Measurements from ENCODE around the gene PRSS8. TPM values are rescaled to one million over a fixed set of nuclear protein-coding genes. Genes with fewer than 3 reads are reported as not detected.

The PRSS8 gene
- total and polyA plus RNA-seq, 3 donors from 2014 or later: 0.74 to 1.5 (median 0.79) TPM

DNA sequence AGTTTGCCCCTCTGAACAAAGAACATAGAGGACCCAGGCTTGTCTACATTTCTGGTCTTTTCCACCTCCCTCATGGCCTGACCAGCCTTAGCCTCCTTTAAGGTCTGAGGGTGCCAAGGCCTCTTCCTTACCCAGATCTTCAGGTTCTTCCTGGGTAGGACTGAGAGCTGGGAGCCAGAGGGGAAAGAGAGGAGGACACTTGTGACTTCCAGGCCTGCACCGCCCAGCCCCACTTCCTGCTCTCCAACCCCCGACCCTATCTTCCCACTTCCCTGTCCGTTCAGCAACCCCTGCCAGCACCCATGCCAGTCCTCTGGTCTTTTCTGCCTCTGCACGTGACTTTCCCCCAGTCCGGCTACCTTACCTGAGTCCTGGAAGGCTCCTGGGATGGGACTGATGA, 13.8 kb upstream of the PRSS8 start:
- DNase-seq: no peak
- Histone ChIP-seq H3K9me3 (no peaks in the 10 kb centered on the region), H3K27ac (no peak overlapping the region), H3K36me3 (ENCODE audit: low read depth, missing control alignments) (no peaks in the 10 kb centered on the region), H3K4me1 (no peaks in the 10 kb centered on the region), H3K4me3 (no peak overlapping the region), H3K27me3 (no peaks in the 10 kb centered on the region)
- 77 to 81% methylated on average over 5 of the region's 5 CpGs for WGBS, 2 donors
- intact Hi-C loops (cut with DNase I; ENCODE audit: low total_unique reads): loop anchor here (10.0 kb wide), 2 partner anchors 65 to 165 kb away; partner anchors contain the start of genes HSD3B7 and PRSS53
- TF ChIP-seq, protein P1, sequence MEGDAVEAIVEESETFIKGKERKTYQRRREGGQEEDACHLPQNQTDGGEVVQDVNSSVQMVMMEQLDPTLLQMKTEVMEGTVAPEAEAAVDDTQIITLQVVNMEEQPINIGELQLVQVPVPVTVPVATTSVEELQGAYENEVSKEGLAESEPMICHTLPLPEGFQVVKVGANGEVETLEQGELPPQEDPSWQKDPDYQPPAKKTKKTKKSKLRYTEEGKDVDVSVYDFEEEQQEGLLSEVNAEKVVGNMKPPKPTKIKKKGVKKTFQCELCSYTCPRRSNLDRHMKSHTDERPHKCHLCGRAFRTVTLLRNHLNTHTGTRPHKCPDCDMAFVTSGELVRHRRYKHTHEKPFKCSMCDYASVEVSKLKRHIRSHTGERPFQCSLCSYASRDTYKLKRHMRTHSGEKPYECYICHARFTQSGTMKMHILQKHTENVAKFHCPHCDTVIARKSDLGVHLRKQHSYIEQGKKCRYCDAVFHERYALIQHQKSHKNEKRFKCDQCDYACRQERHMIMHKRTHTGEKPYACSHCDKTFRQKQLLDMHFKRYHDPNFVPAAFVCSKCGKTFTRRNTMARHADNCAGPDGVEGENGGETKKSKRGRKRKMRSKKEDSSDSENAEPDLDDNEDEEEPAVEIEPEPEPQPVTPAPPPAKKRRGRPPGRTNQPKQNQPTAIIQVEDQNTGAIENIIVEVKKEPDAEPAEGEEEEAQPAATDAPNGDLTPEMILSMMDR (IDR thresholded peaks at IDR 0.05): no peak
- no peak for TF ChIP-seq POLR2A (IDR thresholded peaks at IDR 0.05)

DNA sequence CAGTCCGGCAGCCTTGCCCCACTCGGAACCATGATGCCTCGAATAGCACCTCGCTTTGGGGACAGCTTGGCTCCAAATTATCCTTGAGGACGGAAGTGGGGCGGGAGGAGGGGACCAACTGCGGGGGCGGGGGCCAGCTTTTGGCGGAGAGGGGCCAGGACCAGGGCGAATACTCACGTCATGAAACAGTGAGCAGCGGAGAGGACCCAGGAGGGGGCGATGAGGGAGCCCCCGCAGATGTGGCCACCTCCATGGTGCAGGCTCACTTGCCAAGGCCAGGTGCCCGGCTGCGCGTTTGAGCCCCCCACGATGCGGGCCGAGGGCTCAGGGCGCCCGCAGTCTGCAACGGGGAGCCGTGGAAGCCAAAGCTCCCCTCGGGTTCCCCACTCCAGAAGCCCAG, 13.4 kb upstream of the PRSS8 start:
- H3K9me3 ChIP-seq: no peaks in the 10 kb centered on the region
- H3K27ac ChIP-seq: no peak overlapping the region
- no peak overlapping the region for H3K4me3 ChIP-seq
- intact Hi-C loops (cut with DNase I; ENCODE audit: low total_unique reads): loop anchor here (10.0 kb wide), 2 partner anchors 64 to 164 kb away; partner anchors contain the start of genes HSD3B7 and PRSS53
- no peaks in the 10 kb centered on the region for H3K4me1 ChIP-seq
- H3K36me3 ChIP-seq (ENCODE audit: low read depth, missing control alignments): no peaks in the 10 kb centered on the region
- H3K27me3 ChIP-seq: no peaks in the 10 kb centered on the region
- 28 to 69% methylated on average over 8 to 25 of the region's 25 CpGs for WGBS, 2 donors
- no peak for DNase-seq
- TF ChIP-seq, protein P1 (IDR thresholded peaks at IDR 0.05): no peak
- TF ChIP-seq POLR2A (IDR thresholded peaks at IDR 0.05): no peak

DNA sequence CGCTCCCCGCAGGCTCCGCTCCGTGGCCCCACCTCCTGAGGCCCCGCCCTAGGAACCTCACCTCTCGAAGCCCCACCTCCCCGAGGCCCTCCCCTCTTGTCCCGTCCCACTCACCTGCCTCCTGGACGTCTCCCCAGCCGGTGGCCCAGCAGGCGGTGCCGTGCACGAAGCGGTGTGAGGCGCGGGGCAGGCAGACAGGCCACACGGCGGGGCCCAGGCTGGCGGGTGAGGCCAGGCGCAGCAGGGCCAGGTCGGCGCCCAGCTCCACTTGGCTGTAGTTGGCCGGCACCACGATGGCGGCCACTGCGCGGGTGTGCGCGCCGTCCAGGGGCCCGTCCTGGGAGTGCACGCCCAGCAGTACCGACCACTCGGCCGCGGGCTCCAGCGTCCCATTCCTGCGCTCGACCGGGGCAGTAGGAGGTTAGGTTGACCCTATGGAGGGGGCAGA, 12.8 kb upstream of the PRSS8 start:
- 11 to 33% methylated on average over 14 to 39 of the region's 40 CpGs for WGBS, 2 donors
- Histone ChIP-seq H3K27ac (no peak overlapping the region), H3K4me3 (peak overlapping the region in 1 of 2 donors; percentile 56), H3K4me1 (no peaks in the 10 kb centered on the region), H3K27me3 (no peaks in the 10 kb centered on the region), H3K9me3 (no peaks in the 10 kb centered on the region), H3K36me3 (ENCODE audit: low read depth, missing control alignments) (no peaks in the 10 kb centered on the region)
- no peak for TF ChIP-seq POLR2A (IDR thresholded peaks at IDR 0.05)
- TF ChIP-seq, protein P1 (IDR thresholded peaks at IDR 0.05): no peak
- DNase-seq: peak; percentile 39
- intact Hi-C loops (cut with DNase I; ENCODE audit: low total_unique reads): loop anchor here (10.0 kb wide), 2 partner anchors 64 to 164 kb away; partner anchors contain the start of genes HSD3B7 and PRSS53

DNA sequence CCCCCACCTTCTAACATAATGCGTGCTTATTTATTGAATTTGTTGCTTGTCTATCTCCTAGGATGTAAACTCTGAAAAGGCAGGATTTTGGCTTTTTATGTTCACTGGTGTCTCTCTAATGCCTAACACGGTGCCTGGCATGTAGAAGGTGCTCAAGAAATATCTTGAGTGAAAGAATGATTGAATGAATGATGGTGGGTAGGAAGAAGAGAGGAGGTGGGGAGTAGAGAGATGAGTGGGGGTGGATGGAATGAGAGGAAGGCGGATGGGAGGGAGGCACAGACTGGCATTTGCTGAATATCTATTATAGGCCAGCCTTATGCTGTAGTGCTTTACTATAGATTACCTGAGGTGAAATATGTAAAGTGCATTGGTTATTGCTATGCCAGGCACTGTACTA, 12.0 kb upstream of the PRSS8 start:
- no peaks in the 10 kb centered on the region for H3K9me3 ChIP-seq
- no peak for DNase-seq
- H3K27me3 ChIP-seq: no peaks in the 10 kb centered on the region
- TF ChIP-seq POLR2A (IDR thresholded peaks at IDR 0.05): no peak
- TF ChIP-seq, protein P1 (IDR thresholded peaks at IDR 0.05): no peak
- H3K27ac ChIP-seq: no peak overlapping the region
- WGBS, 2 donors: 89 to 94% methylated on average over 3 of the region's 3 CpGs
- H3K36me3 ChIP-seq (ENCODE audit: low read depth, missing control alignments): no peaks in the 10 kb centered on the region
- intact Hi-C loops (cut with DNase I; ENCODE audit: low total_unique reads): loop anchor here (10.0 kb wide), 2 partner anchors 63 to 163 kb away; partner anchors contain the start of genes HSD3B7 and PRSS53
- no peak overlapping the region for H3K4me3 ChIP-seq
- no peaks in the 10 kb centered on the region for H3K4me1 ChIP-seq
